Peyer's patch (tissue), 4 donors: Measurements from ENCODE around the gene GABRD. TPM values are rescaled to one million over a fixed set of nuclear protein-coding genes. Genes with fewer than 3 reads are reported as not detected.

Source experiments
- DNase-seq, 3 donors: peaks; one replicate each; pipeline ENCODE4 v3.0.0-alpha.2; 2017 to 2019
- H3K27ac ChIP-seq, 4 donors: fragments of 200-600 bp; sonication (generic); one replicate each; pipeline ENCODE4 v1.5.1; 2016 to 2019
- H3K27me3 ChIP-seq, 2 donors: fragments of 200-600 bp; sonication (generic); one replicate each; pipeline ENCODE4 v1.5.1; 2019
- H3K36me3 ChIP-seq, 3 donors: fragments of 200-600 bp; sonication (generic); one replicate each; pipeline ENCODE4 v1.5.1; 2016 to 2019
- H3K4me1 ChIP-seq, 4 donors: fragments of 200-600 bp; sonication (generic); one replicate each; pipeline ENCODE4 v1.5.1; 2016 to 2019
- H3K4me3 ChIP-seq, 4 donors: fragments of 200-600 bp; sonication (generic); 1 replicate in 3 of 4; 2 replicates in 1 of 4; pipeline ENCODE4 v1.5.1; 2016 to 2019; ENCODE audit warnings: mild to moderate bottlenecking in 1 of 4
- H3K9me3 ChIP-seq, 4 donors: fragments of 200-600 bp; sonication (generic); one replicate each; pipeline ENCODE4 v1.5.1; 2016 to 2019; ENCODE audit warnings: mild to moderate bottlenecking in 1 of 4
- POLR2A ChIP-seq, 2 donors: fragments of 450-650 bp; IDR thresholded peaks; one replicate each; pipeline ENCODE4 v1.5.1; 2017; ENCODE audit warnings: antibody characterized with exemption in 2 of 2, mild to moderate bottlenecking in 2 of 2, moderate library complexity in 2 of 2
- total RNA-seq, 4 donors: library from RNA; depleted of rRNA; stranded (reverse); fragments of >200 nt; gene quantifications; one replicate each; pipeline ENCODE4 v1.1.0, GENCODE V29; 2016
- TF ChIP-seq, protein P1 (sequence below), 6 experiments: fragments of 450-650 bp in 4 of 6; fragments of 200-600 bp in 2 of 6; sonication (generic) in 1 of 6; IDR thresholded peaks; one replicate each; pipeline ENCODE4 v1.5.1; 2017 to 2019; ENCODE audit warnings: antibody characterized with exemption in 6 of 6, mild to moderate bottlenecking in 3 of 6, moderate library complexity in 1 of 6

The GABRD gene
- total RNA-seq, 4 donors from 2014 or later, result not detected

DNA sequence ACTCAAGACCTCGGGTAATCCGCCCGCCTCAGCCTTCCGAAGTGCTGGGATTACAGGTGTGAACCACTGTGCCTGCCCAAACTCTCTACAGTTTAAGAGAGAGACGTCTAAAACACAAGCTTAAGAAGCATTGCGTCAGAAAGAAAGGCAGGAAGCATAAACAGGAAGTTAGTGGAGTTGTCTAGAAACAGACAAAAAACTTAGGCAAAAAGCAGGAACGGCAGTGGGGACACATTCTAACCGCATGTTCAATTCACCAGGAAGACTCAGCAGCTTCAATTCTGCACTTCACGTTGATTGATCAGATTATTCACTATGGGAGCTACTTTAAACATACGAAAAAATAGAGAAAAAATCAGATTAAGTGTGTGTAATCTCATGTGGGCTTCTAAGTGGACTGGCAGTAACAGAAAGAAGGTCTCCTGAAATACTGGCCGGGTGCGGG lies 22.9 kb upstream of the GABRD start:
- H3K27me3 ChIP-seq, result no peaks in the 10 kb centered on the region
- no peak overlapping the region for H3K4me3 ChIP-seq
- peaks cover 0 to under 1% (median 0%) of the 10 kb centered on the region in 4 donors for H3K4me1 ChIP-seq
- H3K36me3 ChIP-seq, result no peaks in the 10 kb centered on the region
- H3K9me3 ChIP-seq, result no peaks in the 10 kb centered on the region
- no peak for DNase-seq
- no peak overlapping the region for H3K27ac ChIP-seq
- no peak for TF ChIP-seq POLR2A (IDR thresholded peaks at IDR 0.05)

DNA sequence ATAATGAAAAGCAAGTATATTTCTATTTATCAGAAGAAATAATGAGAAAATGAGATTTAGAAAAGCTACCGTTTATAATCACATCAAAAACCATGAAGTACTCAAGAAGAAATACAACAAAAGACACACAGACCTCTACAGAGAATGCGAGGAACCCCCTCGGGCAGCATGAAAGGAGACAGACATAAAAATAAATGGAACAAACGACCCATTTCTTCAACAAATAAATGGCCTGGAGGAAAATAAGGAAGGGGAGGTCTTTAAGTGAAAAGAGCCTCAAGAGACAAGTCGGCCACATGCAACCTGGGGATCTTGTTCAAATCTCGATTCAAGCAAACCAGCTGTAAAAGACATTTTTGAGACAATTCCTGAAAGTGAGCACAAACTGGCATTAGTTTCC lies 21.6 kb upstream of the GABRD start:
- H3K27me3 ChIP-seq, result no peaks in the 10 kb centered on the region
- no peaks in the 10 kb centered on the region for H3K4me1 ChIP-seq
- no peak overlapping the region for H3K27ac ChIP-seq
- no peaks in the 10 kb centered on the region for H3K9me3 ChIP-seq
- no peak for DNase-seq
- TF ChIP-seq POLR2A (IDR thresholded peaks at IDR 0.05), result no peak
- TF ChIP-seq, protein P1, sequence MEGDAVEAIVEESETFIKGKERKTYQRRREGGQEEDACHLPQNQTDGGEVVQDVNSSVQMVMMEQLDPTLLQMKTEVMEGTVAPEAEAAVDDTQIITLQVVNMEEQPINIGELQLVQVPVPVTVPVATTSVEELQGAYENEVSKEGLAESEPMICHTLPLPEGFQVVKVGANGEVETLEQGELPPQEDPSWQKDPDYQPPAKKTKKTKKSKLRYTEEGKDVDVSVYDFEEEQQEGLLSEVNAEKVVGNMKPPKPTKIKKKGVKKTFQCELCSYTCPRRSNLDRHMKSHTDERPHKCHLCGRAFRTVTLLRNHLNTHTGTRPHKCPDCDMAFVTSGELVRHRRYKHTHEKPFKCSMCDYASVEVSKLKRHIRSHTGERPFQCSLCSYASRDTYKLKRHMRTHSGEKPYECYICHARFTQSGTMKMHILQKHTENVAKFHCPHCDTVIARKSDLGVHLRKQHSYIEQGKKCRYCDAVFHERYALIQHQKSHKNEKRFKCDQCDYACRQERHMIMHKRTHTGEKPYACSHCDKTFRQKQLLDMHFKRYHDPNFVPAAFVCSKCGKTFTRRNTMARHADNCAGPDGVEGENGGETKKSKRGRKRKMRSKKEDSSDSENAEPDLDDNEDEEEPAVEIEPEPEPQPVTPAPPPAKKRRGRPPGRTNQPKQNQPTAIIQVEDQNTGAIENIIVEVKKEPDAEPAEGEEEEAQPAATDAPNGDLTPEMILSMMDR (IDR thresholded peaks at IDR 0.05), result no peak
- H3K36me3 ChIP-seq, result no peaks in the 10 kb centered on the region
- H3K4me3 ChIP-seq, result no peak overlapping the region

DNA sequence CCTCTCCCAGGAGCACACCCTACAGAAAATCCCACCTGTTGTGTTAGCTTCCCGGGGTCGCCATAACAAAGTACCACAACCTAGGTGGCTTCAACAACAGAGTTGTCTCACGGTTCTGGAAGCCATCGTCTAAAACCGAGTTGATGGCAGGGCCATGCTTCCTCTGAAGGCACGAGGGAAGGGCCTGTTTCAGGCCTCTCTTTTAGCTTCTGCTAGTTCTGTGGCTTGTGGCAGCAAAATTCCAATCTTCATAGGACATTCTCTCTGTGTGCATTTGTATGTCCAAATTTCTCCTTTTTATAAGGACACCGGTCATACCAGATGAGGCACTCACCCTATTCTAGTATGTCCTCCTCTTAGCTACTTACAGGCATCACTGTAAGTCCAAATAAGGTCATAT lies 18.7 kb upstream of the GABRD start:
- no peaks in the 10 kb centered on the region for H3K27me3 ChIP-seq
- no peak overlapping the region for H3K4me3 ChIP-seq
- H3K36me3 ChIP-seq, result no peaks in the 10 kb centered on the region
- peaks cover 0 to 5% (median 0%) of the 10 kb centered on the region in 4 donors for H3K4me1 ChIP-seq
- no peak overlapping the region for H3K27ac ChIP-seq
- no peak for TF ChIP-seq POLR2A (IDR thresholded peaks at IDR 0.05)
- TF ChIP-seq, protein P1 (IDR thresholded peaks at IDR 0.05), result no peak
- DNase-seq, result no peak
- no peaks in the 10 kb centered on the region for H3K9me3 ChIP-seq

DNA sequence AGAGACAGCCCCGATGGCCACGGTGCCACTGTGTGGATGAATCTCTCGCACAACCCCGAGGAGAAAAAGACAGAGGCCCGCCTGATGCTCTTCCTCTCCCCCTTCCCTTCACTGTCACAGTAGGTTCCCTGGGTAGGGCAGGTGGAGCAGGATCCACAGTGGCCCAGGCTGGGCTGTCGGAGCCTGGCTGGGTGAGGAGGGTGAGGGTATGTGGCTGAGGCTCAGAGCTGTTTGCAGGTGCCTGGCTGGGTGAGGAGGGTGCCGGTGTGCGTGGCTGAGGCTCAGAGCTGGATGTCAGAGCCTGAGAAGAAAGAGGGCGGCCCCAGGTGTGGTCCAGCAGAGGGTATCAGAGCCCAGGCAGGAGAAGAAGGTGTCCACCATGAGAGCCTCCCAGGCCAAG lies 18.3 kb upstream of the GABRD start:
- TF ChIP-seq POLR2A (IDR thresholded peaks at IDR 0.05), result no peak
- TF ChIP-seq, protein P1 (IDR thresholded peaks at IDR 0.05), result no peak
- no peaks in the 10 kb centered on the region for H3K27me3 ChIP-seq
- H3K4me1 ChIP-seq, result peaks cover 0 to 5% (median 0%) of the 10 kb centered on the region in 4 donors
- no peak for DNase-seq
- no peaks in the 10 kb centered on the region for H3K36me3 ChIP-seq
- no peak overlapping the region for H3K4me3 ChIP-seq
- no peak overlapping the region for H3K27ac ChIP-seq
- no peaks in the 10 kb centered on the region for H3K9me3 ChIP-seq

DNA sequence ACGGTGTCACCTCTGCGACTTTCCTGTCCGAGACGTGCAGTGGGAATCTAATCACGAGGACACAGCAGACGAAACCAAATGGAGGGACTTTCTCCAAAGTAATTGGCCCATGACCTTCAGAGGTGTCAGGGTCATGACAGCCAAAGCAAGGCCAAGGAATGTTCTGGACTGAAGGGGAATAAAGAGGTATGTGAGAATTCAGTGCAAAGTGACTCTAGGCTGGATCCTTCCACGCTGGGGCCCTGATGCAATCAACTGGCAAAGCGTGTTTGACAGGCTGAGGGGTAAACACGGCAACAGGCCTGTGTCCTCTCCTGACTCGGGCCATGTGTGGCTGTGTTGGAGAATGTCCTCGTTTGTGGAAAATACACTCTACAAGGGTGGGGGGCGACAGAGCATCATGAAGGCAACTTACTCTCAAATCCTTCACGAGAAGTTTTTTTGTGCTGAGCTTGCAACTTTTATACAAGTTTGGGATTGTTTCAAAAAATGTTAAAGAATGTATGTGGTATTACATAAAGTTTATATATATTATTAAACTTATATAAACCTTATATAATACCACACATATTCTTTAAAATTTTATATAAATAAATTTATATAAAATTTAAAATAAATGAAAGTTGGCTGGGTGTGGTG lies 17.3 kb upstream of the GABRD start:
- Histone ChIP-seq H3K4me1 (peaks cover 0 to 5% (median 0%) of the 10 kb centered on the region in 4 donors), H3K4me3 (no peak overlapping the region), H3K27ac (no peak overlapping the region), H3K36me3 (no peaks in the 10 kb centered on the region), H3K27me3 (no peaks in the 10 kb centered on the region), H3K9me3 (no peaks in the 10 kb centered on the region)
- no peak for TF ChIP-seq POLR2A (IDR thresholded peaks at IDR 0.05)
- TF ChIP-seq, protein P1 (IDR thresholded peaks at IDR 0.05), result no peak
- no peak for DNase-seq

DNA sequence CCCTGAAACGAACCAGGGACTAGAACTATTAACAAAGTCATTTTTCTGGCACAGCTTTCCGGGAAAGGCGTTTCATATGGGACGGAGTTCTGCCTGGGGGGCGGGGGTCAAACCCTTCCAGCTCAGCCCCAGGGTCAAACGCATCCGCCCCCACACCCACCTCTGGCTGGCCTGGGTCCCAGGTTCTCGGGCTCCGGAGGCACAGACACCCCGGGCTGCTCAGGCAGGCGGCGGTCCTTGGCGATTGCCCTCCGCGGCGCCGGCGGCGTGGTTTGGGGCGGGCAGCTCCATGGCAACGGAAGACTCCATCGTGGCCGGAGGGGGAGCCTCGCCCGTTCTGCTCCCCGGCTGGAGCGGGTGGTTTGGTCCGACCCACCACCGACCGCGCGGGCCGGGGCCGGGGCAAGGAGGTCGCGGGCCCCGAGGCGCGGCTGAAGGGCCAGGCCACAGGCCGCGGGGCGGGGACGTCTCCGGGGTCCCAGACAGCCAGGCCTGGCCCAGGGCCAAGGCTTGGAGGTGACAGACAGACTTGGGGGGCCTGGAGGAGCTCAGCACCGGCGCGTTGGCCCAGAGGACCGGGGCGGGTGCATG lies 15.5 kb upstream of the GABRD start, which contains the start of gene CFAP74:
TSS of gene CFAP74 (minus strand) at position 246 of the 591 bp plus-strand sequence. CDS start 12,830 bp downstream, outside the sequence.
- peaks cover 0 to 5% (median 0%) of the 10 kb centered on the region in 4 donors for H3K4me1 ChIP-seq
- no peak within 1 kb of the TSS for H3K27ac ChIP-seq
- no peaks in the 10 kb centered on the region for H3K36me3 ChIP-seq
- H3K4me3 ChIP-seq, result no peak within 1 kb of the TSS
- H3K9me3 ChIP-seq, result no peaks in the 10 kb centered on the region
- H3K27me3 ChIP-seq, result no peaks in the 10 kb centered on the region
- DNase-seq, result no peak
- TF ChIP-seq POLR2A (IDR thresholded peaks at IDR 0.05), result no peak
- TF ChIP-seq, protein P1 (IDR thresholded peaks at IDR 0.05), result no peak
